GM12872 (cell line): ENCODE measurements around the gene TMBIM4.

ENCODE experiments used
- TF ChIP-seq, protein P1 (sequence below): IDR thresholded peaks from 3 replicates; pipeline ENCODE4 v1.5.1; 2011; ENCODE audit warnings: low read depth, mild to moderate bottlenecking, low read length, moderate library complexity; ENCODE audit not compliant: insufficient read depth

The TMBIM4 gene

DNA sequence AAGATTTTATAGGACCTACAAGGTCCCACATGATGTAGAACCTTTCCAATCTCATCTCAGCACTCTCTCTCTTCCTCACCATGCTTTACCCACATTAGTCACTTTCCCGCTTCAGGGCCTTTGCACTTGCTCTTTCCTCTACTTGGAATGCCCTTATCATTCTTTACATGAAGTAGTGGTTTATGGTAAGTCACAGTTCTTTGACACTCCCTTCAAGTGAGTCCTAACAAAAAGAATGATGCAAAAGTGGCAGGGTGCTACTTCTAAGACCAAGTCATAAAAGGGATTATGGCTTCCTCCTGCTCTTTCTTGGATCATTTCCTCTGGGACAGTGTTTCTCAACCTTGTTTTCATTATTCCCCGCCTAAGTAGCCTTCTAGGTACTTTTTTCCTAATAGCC lies 13.1 kb downstream of the TMBIM4 start:
- TF ChIP-seq, protein P1, sequence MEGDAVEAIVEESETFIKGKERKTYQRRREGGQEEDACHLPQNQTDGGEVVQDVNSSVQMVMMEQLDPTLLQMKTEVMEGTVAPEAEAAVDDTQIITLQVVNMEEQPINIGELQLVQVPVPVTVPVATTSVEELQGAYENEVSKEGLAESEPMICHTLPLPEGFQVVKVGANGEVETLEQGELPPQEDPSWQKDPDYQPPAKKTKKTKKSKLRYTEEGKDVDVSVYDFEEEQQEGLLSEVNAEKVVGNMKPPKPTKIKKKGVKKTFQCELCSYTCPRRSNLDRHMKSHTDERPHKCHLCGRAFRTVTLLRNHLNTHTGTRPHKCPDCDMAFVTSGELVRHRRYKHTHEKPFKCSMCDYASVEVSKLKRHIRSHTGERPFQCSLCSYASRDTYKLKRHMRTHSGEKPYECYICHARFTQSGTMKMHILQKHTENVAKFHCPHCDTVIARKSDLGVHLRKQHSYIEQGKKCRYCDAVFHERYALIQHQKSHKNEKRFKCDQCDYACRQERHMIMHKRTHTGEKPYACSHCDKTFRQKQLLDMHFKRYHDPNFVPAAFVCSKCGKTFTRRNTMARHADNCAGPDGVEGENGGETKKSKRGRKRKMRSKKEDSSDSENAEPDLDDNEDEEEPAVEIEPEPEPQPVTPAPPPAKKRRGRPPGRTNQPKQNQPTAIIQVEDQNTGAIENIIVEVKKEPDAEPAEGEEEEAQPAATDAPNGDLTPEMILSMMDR, result no peak

DNA sequence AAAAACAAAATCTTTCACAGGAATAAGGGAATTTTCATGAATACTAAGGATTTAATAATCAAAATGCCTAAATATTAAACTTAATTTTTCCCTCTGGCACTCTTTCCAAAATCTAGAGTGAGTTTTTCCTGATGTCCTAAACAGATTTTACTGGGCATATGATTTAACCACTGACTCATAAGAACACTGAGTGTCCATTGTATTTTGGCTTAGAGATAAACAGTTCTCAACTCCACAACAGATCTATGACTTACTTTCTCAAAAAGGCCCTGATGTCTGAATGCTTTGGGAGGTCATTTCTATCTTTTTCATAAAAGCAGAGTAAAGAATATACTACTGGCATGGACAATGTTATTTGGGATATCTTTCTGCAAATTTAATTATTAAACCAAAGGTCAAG lies 15.0 kb downstream of the TMBIM4 start:
- TF ChIP-seq, protein P1, result no peak

DNA sequence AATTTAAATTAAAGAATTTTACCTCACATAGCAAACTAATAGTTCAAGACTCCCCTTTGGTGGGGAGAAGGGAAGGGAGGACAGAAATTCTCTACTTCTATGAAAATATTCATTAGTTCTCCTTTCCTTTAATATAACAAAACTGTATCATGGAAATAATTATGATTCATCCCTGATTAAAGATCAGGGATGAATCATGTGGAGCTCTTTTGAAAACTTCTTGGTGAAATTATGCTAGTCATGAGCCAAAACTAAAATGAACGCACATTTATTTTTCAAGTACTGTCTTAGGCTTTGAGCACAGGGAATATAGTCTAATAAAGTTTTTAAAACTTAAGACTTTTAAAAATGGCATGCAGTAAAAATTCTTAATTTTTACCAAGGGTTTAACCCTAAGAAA lies 17.1 kb downstream of the TMBIM4 start:
- TF ChIP-seq, protein P1, result no peak

- TF ChIP-seq, protein P1, result peak; percentile 11; the same call in 1 of the 3 replicates
These were observed 19.9 kb downstream of the TMBIM4 start for GRCh38 chr12:66149702-66150398.

DNA sequence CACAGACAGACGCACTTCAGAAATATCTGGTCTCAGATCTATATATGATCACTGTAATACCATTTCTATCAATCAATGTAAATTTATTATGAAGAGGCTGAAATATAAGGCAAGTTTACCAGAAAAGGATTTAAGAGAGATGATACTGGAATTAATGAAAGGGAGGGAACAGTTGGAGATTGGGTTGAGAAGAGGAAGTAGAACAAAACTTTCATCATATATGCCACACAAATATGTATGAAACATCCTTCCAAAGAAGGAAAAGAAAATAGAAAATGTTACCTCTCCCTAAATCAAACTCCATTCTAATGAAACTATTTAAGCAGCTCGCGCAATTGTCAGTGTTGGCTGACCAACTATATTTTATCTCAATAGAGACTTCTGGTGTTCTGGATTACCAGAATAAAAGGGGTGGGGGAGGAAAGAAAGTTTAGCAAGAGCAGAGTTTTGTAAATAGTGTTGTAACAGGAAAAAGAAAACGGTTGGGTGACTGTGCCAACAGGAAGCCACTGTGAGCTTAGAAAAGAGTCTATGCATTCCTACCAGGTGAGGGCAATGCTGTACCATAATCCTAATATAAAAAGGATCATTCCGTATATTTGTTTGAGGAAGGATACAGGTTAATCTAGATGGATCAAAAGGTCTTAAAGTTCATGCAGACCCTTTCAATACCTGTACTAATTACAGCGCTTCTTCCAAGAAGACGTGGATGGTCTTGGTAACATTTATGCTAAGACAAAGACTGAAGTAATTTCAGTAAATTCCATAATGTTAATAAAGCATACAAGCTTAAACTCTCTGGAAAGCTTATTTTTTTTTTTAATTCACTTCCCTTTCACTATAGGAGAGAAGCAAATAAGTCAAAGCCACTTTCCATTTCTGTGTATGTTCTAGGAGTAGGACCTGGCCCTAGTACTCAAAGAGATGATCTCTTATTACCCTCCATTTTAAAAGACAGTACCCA lies 24.7 kb downstream of the TMBIM4 start:
- TF ChIP-seq, protein P1, result peak; percentile 24; the same call in 1 of the 3 replicates

- TF ChIP-seq, protein P1, result no peak
These were observed 25.9 kb downstream of the TMBIM4 start for GRCh38 chr12:66143868-66144267.

DNA sequence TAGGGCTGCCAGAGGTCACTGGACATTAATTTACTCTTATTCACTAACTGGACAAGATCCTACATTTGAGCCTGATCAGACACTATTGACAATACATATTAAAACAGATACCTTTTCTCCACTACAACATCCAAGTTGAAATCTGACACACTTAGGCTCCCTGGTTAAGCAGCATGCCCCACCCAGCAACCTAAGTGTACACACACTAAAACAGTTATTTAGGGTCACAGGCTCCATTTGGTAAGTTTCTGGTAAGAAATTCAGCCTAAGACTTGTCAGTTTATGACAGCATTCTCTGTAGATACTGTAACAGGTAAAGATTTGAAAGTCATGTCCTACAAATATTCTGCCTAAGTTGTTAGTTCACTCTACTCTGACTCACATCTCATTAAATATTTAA lies 27.0 kb downstream of the TMBIM4 start:
- TF ChIP-seq, protein P1, result no peak
